Calu3 (cell line): ENCODE results near the gene TEKT5. TPM values are rescaled to one million over a fixed set of nuclear protein-coding genes. Genes with fewer than 3 reads are reported as not detected.

Source experiments
- BruUV-seq: library from RNA; stranded (reverse); fragments of 400-500 nt; replicated peaks from 2 replicates; lab custom pipeline; 2021; lab: Mats Ljungman, UMichigan
- CTCF ChIA-PET: fragments of 300-600 bp; sonication (Branson Sonifier 250); formaldehyde crosslinking; loops from one replicate; lab custom pipeline; 2022; ENCODE audit warnings: antibody characterized with exemption; lab: Charles Lee
- DNase-seq: peaks from one replicate; pipeline ENCODE4 v3.0.0; 2022
- H3K27ac Mint-ChIP-seq: one replicate; pipeline ENCODE4 v1.8.0; 2022; ENCODE audit warnings: mixed read lengths; ENCODE audit not compliant: unreplicated experiment
- H3K27me3 Mint-ChIP-seq: one replicate; pipeline ENCODE4 v1.8.0; 2022; ENCODE audit warnings: mixed read lengths; ENCODE audit not compliant: unreplicated experiment
- H3K36me3 Mint-ChIP-seq: one replicate; pipeline ENCODE4 v1.8.0; 2022; ENCODE audit warnings: mild to moderate bottlenecking, moderate library complexity, mixed read lengths; ENCODE audit not compliant: insufficient read depth, unreplicated experiment
- H3K4me1 Mint-ChIP-seq: one replicate; pipeline ENCODE4 v1.8.0; 2022; ENCODE audit warnings: mild to moderate bottlenecking, low read depth, mixed read lengths; ENCODE audit not compliant: unreplicated experiment
- H3K4me3 Mint-ChIP-seq: one replicate; pipeline ENCODE4 v1.8.0; 2022; ENCODE audit warnings: mild to moderate bottlenecking, low read depth, moderate library complexity, mixed read lengths; ENCODE audit not compliant: unreplicated experiment
- H3K9me3 Mint-ChIP-seq: one replicate; pipeline ENCODE4 v1.8.0; 2022; ENCODE audit warnings: low read depth, mixed read lengths; ENCODE audit not compliant: unreplicated experiment
- intact Hi-C: fragments of 100-400 bp; cut with micrococcal nuclease; formaldehyde crosslinking; loops from one replicate; pipeline ENCODE4 v1.10.0; 2022; ENCODE audit not compliant: unreplicated experiment
- total RNA-seq: library from RNA; stranded (reverse); gene quantifications from 2 replicates; pipeline ENCODE4 v1.2.3, GENCODE V29; 2022
- TF ChIP-seq, protein P1 (sequence below): fragments of 200-600 bp; IDR thresholded peaks from one replicate; pipeline ENCODE4 v1.8.0; 2022; ENCODE audit warnings: antibody characterized with exemption; ENCODE audit not compliant: unreplicated experiment

The TEKT5 gene
- total RNA-seq, 1 experiment from 2014 or later: not detected

DNA sequence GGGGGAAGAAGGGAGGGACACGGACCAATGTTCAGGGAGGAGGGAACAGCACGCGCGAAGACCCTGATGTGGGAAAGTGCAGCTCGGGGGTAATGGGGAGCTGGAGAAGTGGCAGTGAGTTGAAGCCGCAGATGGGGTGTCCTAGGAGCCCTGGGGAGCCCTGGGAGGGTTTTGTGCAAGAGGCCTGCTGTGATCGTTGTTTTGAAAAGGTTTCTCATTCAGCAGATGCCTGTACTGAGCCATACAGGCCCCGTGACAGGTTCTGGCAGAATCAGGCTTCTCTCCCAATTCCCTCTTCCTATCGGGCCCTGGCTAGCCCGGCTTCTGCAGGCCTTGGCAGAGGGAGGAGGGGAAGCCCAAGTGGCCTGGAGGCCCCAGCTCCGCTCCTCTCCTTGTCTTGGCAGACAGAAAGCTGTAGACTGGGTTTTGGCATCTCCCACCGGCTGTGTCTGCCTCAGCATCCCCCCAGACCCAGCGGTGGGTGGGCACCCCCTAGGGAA is 76.0 kb downstream of the TEKT5 start:
- BruUV-seq: no TSS peak
- CTCF ChIA-PET: no interaction called here

DNA sequence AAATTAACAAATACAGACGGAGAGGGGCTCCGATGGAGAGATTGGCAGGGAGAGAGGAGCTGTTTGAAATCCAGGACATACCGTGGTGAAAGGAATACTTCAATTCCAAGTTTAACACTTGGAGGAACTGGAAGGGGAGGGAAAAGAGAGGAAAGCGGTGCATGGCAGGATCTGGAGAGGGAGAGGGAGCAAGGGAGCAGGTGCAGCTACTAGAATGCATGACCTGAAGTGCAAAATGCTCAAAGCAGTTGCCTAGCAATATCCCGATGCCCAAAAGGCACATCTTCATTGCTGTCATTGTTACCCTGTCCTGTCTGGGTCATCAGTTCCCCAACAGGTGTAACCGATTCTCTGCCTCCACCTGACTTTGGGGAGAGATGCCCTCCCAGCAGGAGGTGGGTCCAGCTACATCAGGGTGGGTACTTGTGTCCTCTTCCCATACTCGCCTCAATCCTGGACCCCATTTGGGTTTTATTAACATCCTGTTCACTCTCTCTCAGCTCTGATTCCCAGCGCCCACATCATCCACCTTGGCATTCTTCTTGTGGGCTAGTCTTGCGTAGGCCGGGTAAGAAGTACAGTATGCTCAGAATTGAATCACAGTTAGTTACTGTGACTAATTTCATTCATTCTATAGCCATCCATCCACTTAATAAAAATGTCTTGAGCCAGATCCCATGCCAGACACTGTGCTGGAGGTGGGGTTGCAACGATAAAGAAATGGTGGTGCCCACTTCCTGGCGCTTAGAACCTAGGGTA is 76.9 kb downstream of the TEKT5 start:
- Mint-ChIP-seq H3K4me3 (no peak overlapping the region), H3K36me3 (no peaks in the 10 kb centered on the region), H3K27me3 (no peaks in the 10 kb centered on the region), H3K9me3 (no peaks in the 10 kb centered on the region), H3K27ac (no peak overlapping the region), H3K4me1 (peaks cover 30% of the 10 kb centered on the region)
- no peak for DNase-seq
- CTCF ChIA-PET: no interaction called here
- intact Hi-C loops: no loop called here
- TF ChIP-seq, protein P1, sequence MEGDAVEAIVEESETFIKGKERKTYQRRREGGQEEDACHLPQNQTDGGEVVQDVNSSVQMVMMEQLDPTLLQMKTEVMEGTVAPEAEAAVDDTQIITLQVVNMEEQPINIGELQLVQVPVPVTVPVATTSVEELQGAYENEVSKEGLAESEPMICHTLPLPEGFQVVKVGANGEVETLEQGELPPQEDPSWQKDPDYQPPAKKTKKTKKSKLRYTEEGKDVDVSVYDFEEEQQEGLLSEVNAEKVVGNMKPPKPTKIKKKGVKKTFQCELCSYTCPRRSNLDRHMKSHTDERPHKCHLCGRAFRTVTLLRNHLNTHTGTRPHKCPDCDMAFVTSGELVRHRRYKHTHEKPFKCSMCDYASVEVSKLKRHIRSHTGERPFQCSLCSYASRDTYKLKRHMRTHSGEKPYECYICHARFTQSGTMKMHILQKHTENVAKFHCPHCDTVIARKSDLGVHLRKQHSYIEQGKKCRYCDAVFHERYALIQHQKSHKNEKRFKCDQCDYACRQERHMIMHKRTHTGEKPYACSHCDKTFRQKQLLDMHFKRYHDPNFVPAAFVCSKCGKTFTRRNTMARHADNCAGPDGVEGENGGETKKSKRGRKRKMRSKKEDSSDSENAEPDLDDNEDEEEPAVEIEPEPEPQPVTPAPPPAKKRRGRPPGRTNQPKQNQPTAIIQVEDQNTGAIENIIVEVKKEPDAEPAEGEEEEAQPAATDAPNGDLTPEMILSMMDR: no peak
- BruUV-seq: no TSS peak

More for the DNA sequence above, 76.0 kb downstream of the TEKT5 start:
- H3K27me3 Mint-ChIP-seq: no peaks in the 10 kb centered on the region
- DNase-seq: no peak
- H3K9me3 Mint-ChIP-seq: no peaks in the 10 kb centered on the region
- H3K4me3 Mint-ChIP-seq: peak overlapping the region; percentile 68
- no peak overlapping the region for H3K27ac Mint-ChIP-seq
- no peaks in the 10 kb centered on the region for H3K36me3 Mint-ChIP-seq
- intact Hi-C loops: no loop called here
- TF ChIP-seq, protein P1: no peak
- peaks cover 30% of the 10 kb centered on the region for H3K4me1 Mint-ChIP-seq

DNA sequence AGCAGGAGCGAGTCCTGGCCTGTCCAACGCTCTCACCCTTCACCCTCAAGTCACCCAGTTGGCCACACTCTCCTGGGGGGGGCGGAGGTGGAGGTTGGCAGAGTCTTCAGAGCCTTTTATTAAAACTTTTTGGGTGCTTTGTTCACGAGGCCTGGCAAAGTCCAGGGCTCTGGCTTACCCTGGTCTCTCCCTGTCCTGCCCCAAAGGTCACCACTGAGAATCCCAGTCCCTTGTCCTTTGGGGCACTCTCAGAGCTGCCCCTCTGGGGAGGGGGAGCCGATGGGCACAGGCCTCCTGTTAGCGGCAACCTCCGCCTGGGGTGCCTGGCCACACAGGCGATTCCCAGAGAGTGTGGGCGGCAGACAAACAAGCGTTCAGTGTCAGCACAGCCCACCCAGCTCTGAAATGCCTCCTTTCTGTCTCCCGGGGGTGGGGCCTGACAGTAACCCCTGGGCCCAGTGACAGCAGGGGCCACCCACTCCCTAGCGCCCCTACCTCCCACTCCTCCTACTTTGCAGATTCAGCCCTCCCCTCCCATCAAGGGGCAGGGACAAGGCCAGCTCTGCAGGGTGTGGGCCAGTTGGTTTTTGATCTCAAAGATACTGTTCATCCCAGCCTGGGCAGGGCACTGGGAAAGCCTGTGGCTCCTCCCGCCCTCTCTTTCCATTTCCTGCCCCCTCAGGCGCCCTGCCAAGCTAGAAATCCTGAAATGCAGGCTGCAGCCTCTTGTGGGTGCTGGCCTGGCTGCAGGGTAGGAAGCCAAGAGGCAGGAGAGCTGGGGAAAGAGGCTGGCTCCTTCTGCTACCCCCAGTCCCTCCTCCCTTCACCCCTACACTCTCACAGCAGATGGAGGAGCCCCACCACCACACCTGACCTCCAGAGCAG is 77.7 kb downstream of the TEKT5 start:
- H3K9me3 Mint-ChIP-seq: no peaks in the 10 kb centered on the region
- peak; percentile 74 for DNase-seq
- CTCF ChIA-PET: no interaction called here
- H3K36me3 Mint-ChIP-seq: no peaks in the 10 kb centered on the region
- TF ChIP-seq, protein P1: no peak
- no peaks in the 10 kb centered on the region for H3K27me3 Mint-ChIP-seq
- intact Hi-C loops: no loop called here
- no TSS peak for BruUV-seq
- no peak overlapping the region for H3K27ac Mint-ChIP-seq
- peaks cover 30% of the 10 kb centered on the region for H3K4me1 Mint-ChIP-seq
- no peak overlapping the region for H3K4me3 Mint-ChIP-seq

DNA sequence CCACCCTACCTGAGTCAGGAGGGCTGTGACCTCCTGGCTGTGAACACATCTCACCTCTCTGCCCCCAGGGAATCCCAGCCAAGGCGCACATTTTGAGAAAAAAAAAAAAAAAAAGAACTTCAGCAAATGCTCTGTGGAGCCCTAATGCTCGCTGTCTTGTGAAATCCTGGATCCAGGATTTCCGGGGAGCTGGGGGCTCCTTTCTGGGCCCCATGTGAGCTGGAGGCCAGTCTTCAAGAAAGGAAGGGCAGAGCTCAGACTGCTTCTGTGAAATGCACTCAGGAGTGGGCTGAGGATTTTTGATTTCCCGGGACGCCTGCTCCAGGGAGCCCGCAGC is 78.3 kb downstream of the TEKT5 start:
- H3K27me3 Mint-ChIP-seq: no peaks in the 10 kb centered on the region
- CTCF ChIA-PET: no interaction called here
- H3K4me1 Mint-ChIP-seq: peaks cover 30% of the 10 kb centered on the region
- TF ChIP-seq, protein P1: no peak
- no peaks in the 10 kb centered on the region for H3K9me3 Mint-ChIP-seq
- H3K4me3 Mint-ChIP-seq: no peak overlapping the region
- intact Hi-C loops: no loop called here
- no peak for DNase-seq
- no peak overlapping the region for H3K27ac Mint-ChIP-seq
- no TSS peak for BruUV-seq
- no peaks in the 10 kb centered on the region for H3K36me3 Mint-ChIP-seq
